RWPE2 (cell line): ENCODE measurements around the gene SPO11.
"Not testable (repeated sequence)": the region's sequence is repeated elsewhere in the genome, so short reads cannot be mapped to it uniquely, and the experiment has no call there.

Experiments used
- ATAC-seq: fragments of 200-7000 bp; cut with Tn5 transposase; 3 replicates; pipeline ENCODE4 v1.9.1; 2021; ENCODE audit warnings: low read depth
- DNase-seq: peaks from one replicate; pipeline ENCODE4 v3.0.0-alpha.2; 2020; ENCODE audit warnings: low spot score
- H3K27ac ChIP-seq: fragments of 450-650 bp; 2 replicates; pipeline ENCODE4 v1.5.1; 2017; ENCODE audit warnings: mild to moderate bottlenecking; ENCODE audit not compliant: poor library complexity, severe bottlenecking
- H3K27me3 ChIP-seq: fragments of 250-450 bp; sonication (Bioruptor Pico); 2 replicates; pipeline ENCODE4 v1.5.1; 2021; ENCODE audit warnings: mild to moderate bottlenecking, moderate library complexity; ENCODE audit not compliant: insufficient read depth, poor library complexity, severe bottlenecking
- H3K36me3 ChIP-seq: fragments of 250-450 bp; sonication (Bioruptor Pico); 2 replicates; pipeline ENCODE4 v1.5.1; 2020; ENCODE audit warnings: low read depth, mild to moderate bottlenecking, moderate library complexity
- H3K4me1 ChIP-seq: fragments of 250-450 bp; sonication (Bioruptor Pico); 2 replicates; pipeline ENCODE4 v1.5.1; 2021; ENCODE audit warnings: mild to moderate bottlenecking, moderate library complexity; ENCODE audit not compliant: insufficient read depth, poor library complexity, severe bottlenecking
- H3K4me3 ChIP-seq: fragments of 250-450 bp; sonication (Bioruptor Pico); 2 replicates; pipeline ENCODE4 v1.5.1; 2021; ENCODE audit warnings: mild to moderate bottlenecking, moderate library complexity; ENCODE audit not compliant: severe bottlenecking
- H3K9me3 ChIP-seq: fragments of 250-450 bp; sonication (Bioruptor Pico); 2 replicates; pipeline ENCODE4 v1.5.1; 2021; ENCODE audit warnings: mild to moderate bottlenecking, moderate library complexity; ENCODE audit not compliant: severe bottlenecking
- TF ChIP-seq, protein P1 (sequence below): fragments of 450-650 bp; IDR thresholded peaks from one replicate; pipeline ENCODE4 v1.5.1; 2017; ENCODE audit warnings: mild to moderate bottlenecking, moderate library complexity; ENCODE audit not compliant: poor library complexity, severe bottlenecking

SPO11 gene

GRCh38 chr20:57347393-57347792 is 17.8 kb downstream of the SPO11 start:
- ATAC-seq (no peak), DNase-seq (no peak)
- no peaks in the 10 kb centered on the region for H3K36me3 ChIP-seq
- peaks cover 8% of the 10 kb centered on the region for H3K27me3 ChIP-seq
- TF ChIP-seq, protein P1, sequence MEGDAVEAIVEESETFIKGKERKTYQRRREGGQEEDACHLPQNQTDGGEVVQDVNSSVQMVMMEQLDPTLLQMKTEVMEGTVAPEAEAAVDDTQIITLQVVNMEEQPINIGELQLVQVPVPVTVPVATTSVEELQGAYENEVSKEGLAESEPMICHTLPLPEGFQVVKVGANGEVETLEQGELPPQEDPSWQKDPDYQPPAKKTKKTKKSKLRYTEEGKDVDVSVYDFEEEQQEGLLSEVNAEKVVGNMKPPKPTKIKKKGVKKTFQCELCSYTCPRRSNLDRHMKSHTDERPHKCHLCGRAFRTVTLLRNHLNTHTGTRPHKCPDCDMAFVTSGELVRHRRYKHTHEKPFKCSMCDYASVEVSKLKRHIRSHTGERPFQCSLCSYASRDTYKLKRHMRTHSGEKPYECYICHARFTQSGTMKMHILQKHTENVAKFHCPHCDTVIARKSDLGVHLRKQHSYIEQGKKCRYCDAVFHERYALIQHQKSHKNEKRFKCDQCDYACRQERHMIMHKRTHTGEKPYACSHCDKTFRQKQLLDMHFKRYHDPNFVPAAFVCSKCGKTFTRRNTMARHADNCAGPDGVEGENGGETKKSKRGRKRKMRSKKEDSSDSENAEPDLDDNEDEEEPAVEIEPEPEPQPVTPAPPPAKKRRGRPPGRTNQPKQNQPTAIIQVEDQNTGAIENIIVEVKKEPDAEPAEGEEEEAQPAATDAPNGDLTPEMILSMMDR: no peak
- H3K4me3 ChIP-seq: no peak overlapping the region
- no peaks in the 10 kb centered on the region for H3K9me3 ChIP-seq
- no peak overlapping the region for H3K27ac ChIP-seq
- peaks cover 7% of the 10 kb centered on the region for H3K4me1 ChIP-seq

DNA sequence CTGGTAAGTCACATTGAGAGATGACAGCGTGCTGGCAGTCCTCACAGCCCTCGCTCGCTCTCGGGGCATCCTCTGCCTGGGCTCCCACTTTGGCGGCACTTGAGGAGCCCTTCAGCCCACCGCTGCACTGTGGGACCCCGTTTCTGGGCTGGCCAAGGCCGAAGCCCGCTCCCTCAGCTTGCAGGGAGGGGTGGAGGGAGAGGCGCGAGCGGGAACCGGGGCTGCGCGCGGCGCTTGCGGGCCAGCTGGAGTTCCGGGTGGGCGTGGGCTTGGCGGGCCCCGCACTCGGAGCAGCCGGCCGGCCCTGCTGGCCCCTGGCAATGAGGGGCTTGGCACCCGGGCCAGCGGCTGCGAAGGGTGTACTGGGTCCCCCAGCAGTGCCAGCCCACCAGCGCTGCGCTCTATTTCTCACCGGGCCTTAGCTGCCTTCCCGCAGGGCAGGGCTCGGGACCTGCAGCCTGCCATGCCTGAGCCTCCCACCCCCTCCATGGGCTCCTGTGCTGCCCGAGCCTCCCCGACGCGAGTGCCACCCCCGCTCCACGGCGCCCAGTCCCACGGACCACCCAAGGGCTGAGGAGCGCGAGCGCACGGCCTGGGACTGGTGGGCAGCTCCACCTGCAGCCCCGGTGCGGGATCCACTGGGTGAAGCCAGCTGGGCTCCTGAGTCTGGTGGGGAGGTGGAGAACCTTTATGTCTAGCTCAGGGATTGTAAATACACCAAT is 18.8 kb downstream of the SPO11 start:
- H3K9me3 ChIP-seq, H3K36me3 ChIP-seq, H3K4me3 ChIP-seq, DNase-seq, H3K4me1 ChIP-seq, H3K27me3 ChIP-seq, H3K27ac ChIP-seq, ATAC-seq: not testable (repeated sequence)

DNA sequence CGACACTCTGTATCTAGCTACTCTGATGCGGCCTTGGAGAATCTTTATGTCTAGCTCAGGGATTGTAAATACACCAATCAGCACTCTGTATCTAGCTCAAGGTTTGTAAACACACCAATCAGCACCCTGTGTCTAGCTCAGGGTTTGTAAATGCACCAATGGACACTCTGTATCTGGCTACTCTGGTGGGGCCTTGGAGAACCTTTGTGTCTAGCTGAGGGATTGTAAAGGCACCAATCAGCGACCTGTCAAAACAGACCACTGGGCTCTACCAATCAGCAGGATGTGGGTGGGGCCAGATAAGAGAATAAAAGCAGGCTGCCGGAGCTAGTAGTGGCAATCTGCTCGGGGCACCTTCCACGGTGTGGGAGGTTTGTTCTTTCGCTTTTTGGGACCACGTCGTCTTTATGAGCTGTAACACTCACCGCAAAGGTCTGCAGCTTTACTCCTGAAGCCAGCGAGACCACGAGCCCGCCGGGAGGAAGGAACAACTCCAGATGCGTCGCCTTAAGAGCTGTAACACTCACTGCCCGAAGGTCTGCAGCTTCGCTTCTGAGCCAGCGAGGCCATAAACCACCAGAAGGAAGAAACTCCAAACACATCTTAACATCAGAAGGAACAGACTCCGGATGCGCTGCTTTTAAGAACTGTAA is 19.4 kb downstream of the SPO11 start:
- not testable (repeated sequence) for H3K36me3 ChIP-seq, H3K9me3 ChIP-seq, H3K27ac ChIP-seq, ATAC-seq, H3K4me1 ChIP-seq, H3K4me3 ChIP-seq, H3K27me3 ChIP-seq, DNase-seq

DNA sequence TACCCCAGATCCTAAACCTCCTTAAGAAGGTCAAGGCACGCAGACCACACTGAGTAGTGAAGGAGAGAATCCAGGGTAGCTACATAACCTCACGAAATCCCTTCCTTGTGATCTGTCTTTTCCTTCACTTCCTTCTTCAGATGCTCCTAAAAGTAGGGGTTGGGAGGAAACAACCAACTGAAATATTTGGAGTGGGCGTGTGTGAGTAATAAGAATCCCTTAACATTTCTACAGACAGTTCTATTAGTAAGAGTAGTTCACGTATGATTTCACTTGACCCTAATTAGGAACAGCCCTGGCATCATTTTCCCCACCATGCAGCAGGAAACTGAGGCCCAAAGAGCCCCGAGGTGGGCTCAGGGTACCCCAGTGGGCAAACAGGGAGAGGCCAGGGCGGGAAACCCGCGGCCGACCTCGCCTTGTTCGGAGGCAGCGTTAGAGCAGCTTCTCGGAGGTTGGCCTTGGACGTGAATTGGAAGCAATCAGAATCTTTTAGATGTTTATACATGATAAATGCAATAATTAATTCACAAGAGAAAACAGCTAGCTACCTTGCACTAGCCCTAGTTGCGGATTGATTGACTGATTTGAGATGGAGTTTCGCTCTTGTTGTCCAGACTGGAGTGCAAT is 20.6 kb downstream of the SPO11 start:
- TF ChIP-seq, protein P1: no peak
- H3K36me3 ChIP-seq: no peaks in the 10 kb centered on the region
- H3K4me3 ChIP-seq: no peak overlapping the region
- peaks cover 8% of the 10 kb centered on the region for H3K4me1 ChIP-seq
- DNase-seq (no peak), ATAC-seq (no peak)
- no peaks in the 10 kb centered on the region for H3K27me3 ChIP-seq
- H3K9me3 ChIP-seq: no peaks in the 10 kb centered on the region
- no peak overlapping the region for H3K27ac ChIP-seq

DNA sequence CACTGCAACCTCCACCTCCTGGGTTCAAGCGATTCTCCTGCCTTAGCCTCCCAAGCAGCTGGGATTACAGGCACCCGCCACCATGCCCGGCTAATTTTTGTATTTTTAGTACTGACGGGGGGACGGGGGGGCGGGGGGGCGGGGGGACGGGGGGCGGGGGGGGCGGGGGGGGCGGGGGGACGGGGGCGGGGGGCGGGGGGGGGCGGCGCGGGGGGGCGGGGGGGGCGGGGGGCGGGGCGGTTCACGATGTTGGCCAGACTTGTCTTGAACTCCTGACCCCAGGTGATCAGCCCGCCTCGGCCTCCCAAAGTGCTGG is 21.1 kb downstream of the SPO11 start:
- ATAC-seq, H3K9me3 ChIP-seq, H3K27me3 ChIP-seq, H3K4me1 ChIP-seq, H3K36me3 ChIP-seq, DNase-seq: not testable (repeated sequence)
- Histone ChIP-seq H3K4me3 (peak overlapping the region; percentile 79), H3K27ac (peak overlapping the region; percentile 50)

GRCh38 chr20:57351042-57351783 is 21.6 kb downstream of the SPO11 start, which contains the start of gene RAE1:
Gene RAE1, plus strand, starts transcription at chr20:57351255. Its CDS starts 2,784 bp downstream, at chr20:57354039.
- peaks cover 8% of the 10 kb centered on the region for H3K4me1 ChIP-seq
- no peaks in the 10 kb centered on the region for H3K36me3 ChIP-seq
- H3K9me3 ChIP-seq: no peaks in the 10 kb centered on the region
- DNase-seq (peak; percentile 98), ATAC-seq (peak; percentile 80)
- no peaks in the 10 kb centered on the region for H3K27me3 ChIP-seq
- H3K27ac ChIP-seq: peak within 1 kb of the TSS; percentile 50
- peak within 1 kb of the TSS; percentile 79 for H3K4me3 ChIP-seq
- TF ChIP-seq, protein P1: no peak
